Mesothelial cell of epicardium (in vitro differentiated cells): ENCODE results near the gene KRT20. TPM values are rescaled to one million over a fixed set of nuclear protein-coding genes. Genes with fewer than 3 reads are reported as not detected.
A peak's percentile ranks its signal among the peaks of the same experiment; 100 is the strongest.

Source experiments
- DNase-seq, 2 experiments: peaks; one replicate each; pipeline ENCODE4 v3.0.0; 2021; ENCODE audit warnings: low spot score in 2 of 2; ENCODE audit not compliant: unreplicated experiment in 2 of 2
- H3K27ac Mint-ChIP-seq: 2 replicates; pipeline ENCODE4 v1.8.0; 2021; ENCODE audit warnings: mixed read lengths
- H3K27me3 Mint-ChIP-seq: 2 replicates; pipeline ENCODE4 v1.8.0; 2021; ENCODE audit warnings: low read depth, mixed read lengths
- H3K36me3 Mint-ChIP-seq: 2 replicates; pipeline ENCODE4 v1.8.0; 2021; ENCODE audit warnings: mixed read lengths
- H3K4me1 Mint-ChIP-seq: 2 replicates; pipeline ENCODE4 v1.8.0; 2021; ENCODE audit warnings: mixed read lengths
- H3K4me3 Mint-ChIP-seq: 2 replicates; pipeline ENCODE4 v1.8.0; 2021; ENCODE audit warnings: mild to moderate bottlenecking, moderate library complexity, mixed read lengths
- H3K9me3 Mint-ChIP-seq: 2 replicates; pipeline ENCODE4 v1.8.0; 2021; ENCODE audit warnings: mixed read lengths
- CTCF ChIP-seq: fragments of 200-600 bp; sonication (generic); IDR thresholded peaks from one replicate; pipeline ENCODE4 v1.5.0; 2021; ENCODE audit warnings: antibody characterized with exemption; ENCODE audit not compliant: unreplicated experiment
- total RNA-seq: library from RNA; stranded (reverse); gene quantifications from 3 replicates; pipeline ENCODE4 v1.2.1, GENCODE V29; 2021

Gene KRT20
- total RNA-seq, 1 donor from 2014 or later: not detected

- Mint-ChIP-seq H3K27me3 (peaks cover 15% of the 10 kb centered on the region), H3K4me1 (peaks cover 5% of the 10 kb centered on the region), H3K4me3 (no peak overlapping the region), H3K36me3 (no peaks in the 10 kb centered on the region), H3K9me3 (no peaks in the 10 kb centered on the region), H3K27ac (no peak overlapping the region)
- no peak for TF ChIP-seq CTCF
- DNase-seq: no peak
Observed at GRCh38 chr17:40883031-40883430, 2.0 kb downstream of the KRT20 start.

- no peaks in the 10 kb centered on the region for H3K9me3 Mint-ChIP-seq
- no peaks in the 10 kb centered on the region for H3K36me3 Mint-ChIP-seq
- no peak overlapping the region for H3K4me3 Mint-ChIP-seq
- no peak for TF ChIP-seq CTCF
- peaks cover 5% of the 10 kb centered on the region for H3K4me1 Mint-ChIP-seq
- H3K27ac Mint-ChIP-seq: no peak overlapping the region
- no peak for DNase-seq
- peaks cover 6% of the 10 kb centered on the region for H3K27me3 Mint-ChIP-seq
Observed at GRCh38 chr17:40879026-40879425, 6.0 kb downstream of the KRT20 start.

- Mint-ChIP-seq H3K4me1 (peaks cover 10% of the 10 kb centered on the region), H3K27me3 (peaks cover under 1% of the 10 kb centered on the region), H3K4me3 (no peak overlapping the region), H3K27ac (no peak overlapping the region), H3K36me3 (no peaks in the 10 kb centered on the region), H3K9me3 (no peaks in the 10 kb centered on the region)
- no peak for TF ChIP-seq CTCF
- DNase-seq: no peak
Observed at GRCh38 chr17:40878044-40878443, 7.0 kb downstream of the KRT20 start.

GRCh38 chr17:40873801-40874200 is 11.2 kb downstream of the KRT20 start:
- no peaks in the 10 kb centered on the region for H3K36me3 Mint-ChIP-seq
- H3K27ac Mint-ChIP-seq: no peak overlapping the region
- peaks cover 19% of the 10 kb centered on the region for H3K4me1 Mint-ChIP-seq
- H3K9me3 Mint-ChIP-seq: no peaks in the 10 kb centered on the region
- no peak for DNase-seq
- no peak for TF ChIP-seq CTCF
- H3K27me3 Mint-ChIP-seq: no peaks in the 10 kb centered on the region
- H3K4me3 Mint-ChIP-seq: no peak overlapping the region

- no peak for DNase-seq
- Mint-ChIP-seq H3K4me1 (peaks cover 19% of the 10 kb centered on the region), H3K4me3 (no peak overlapping the region), H3K9me3 (no peaks in the 10 kb centered on the region), H3K27ac (peak overlapping the region; percentile 11), H3K27me3 (no peaks in the 10 kb centered on the region), H3K36me3 (no peaks in the 10 kb centered on the region)
- TF ChIP-seq CTCF: no peak
Observed at GRCh38 chr17:40873255-40873654, 11.8 kb downstream of the KRT20 start.

GRCh38 chr17:40872416-40872815 is 12.6 kb downstream of the KRT20 start:
- TF ChIP-seq CTCF: no peak
- Mint-ChIP-seq H3K27me3 (no peaks in the 10 kb centered on the region), H3K36me3 (no peaks in the 10 kb centered on the region), H3K4me3 (no peak overlapping the region), H3K4me1 (peaks cover 19% of the 10 kb centered on the region), H3K27ac (no peak overlapping the region), H3K9me3 (no peaks in the 10 kb centered on the region)
- no peak for DNase-seq
